ENCODE measurements around the gene SLX4IP. TPM values are rescaled to one million over a fixed set of nuclear protein-coding genes. Genes with fewer than 3 reads are reported as not detected.
A peak's percentile ranks its signal among the peaks of the same experiment; 100 is the strongest.

Gene SLX4IP
- total RNA-seq, 4 donors from 2014 or later = 1.3 to 3.0 (median 1.9) TPM

- Histone ChIP-seq H3K27me3 (no peaks in the 10 kb centered on the region), H3K4me3 (no peak overlapping the region), H3K9me3 (no peaks in the 10 kb centered on the region), H3K4me1 (peaks cover 0 to 74% (median 17%) of the 10 kb centered on the region in 3 donors), H3K27ac (no peak overlapping the region), H3K36me3 (peaks cover 0 to 80% of the 10 kb centered on the region in 2 donors)
- no peak for ATAC-seq
- 39 to 52% methylated on average over 2 to 5 of the region's 5 CpGs for WGBS, 2 donors (ENCODE audit: low coverage in 1 of 2)
- TF ChIP-seq POLR2AphosphoS5 (IDR thresholded peaks at IDR 0.05) (no peak), CTCF (IDR thresholded peaks at IDR 0.05) (no peak), EP300 (IDR thresholded peaks at IDR 0.05) (no peak), POLR2A (IDR thresholded peaks at IDR 0.05) (no peak)
These were observed 223.9 kb downstream of the SLX4IP start for GRCh38 chr20:10658876-10659632.

GRCh38 chr20:10659651-10660601 lies 224.8 kb downstream of the SLX4IP start:
- TF ChIP-seq POLR2AphosphoS5 (IDR thresholded peaks at IDR 0.05) (no peak), EP300 (IDR thresholded peaks at IDR 0.05) (no peak), POLR2A (IDR thresholded peaks at IDR 0.05) (no peak), CTCF (IDR thresholded peaks at IDR 0.05) (no peak)
- Histone ChIP-seq H3K27ac (peak overlapping the region in 3 of 4 donors; percentile 7 to 51 (median 43)), H3K27me3 (no peaks in the 10 kb centered on the region), H3K9me3 (no peaks in the 10 kb centered on the region), H3K36me3 (peaks cover 0 to 75% of the 10 kb centered on the region in 2 donors), H3K4me1 (peaks cover 0 to 73% (median 8%) of the 10 kb centered on the region in 3 donors), H3K4me3 (no peak overlapping the region)
- 72 to 73% methylated on average over 5 to 10 of the region's 12 CpGs for WGBS, 2 donors (ENCODE audit: low coverage in 1 of 2)
- ATAC-seq = no peak

- TF ChIP-seq POLR2AphosphoS5 (IDR thresholded peaks at IDR 0.05) (peak; percentile 59), POLR2A (IDR thresholded peaks at IDR 0.05) (no peak), CTCF (IDR thresholded peaks at IDR 0.05) (no peak), EP300 (IDR thresholded peaks at IDR 0.05) (no peak)
- no peaks in the 10 kb centered on the region for H3K9me3 ChIP-seq
- no peak overlapping the region for H3K4me3 ChIP-seq
- H3K27ac ChIP-seq = peak overlapping the region in 3 of 4 donors; percentile 7 to 51 (median 13)
- 90 to 93% methylated on average over 3 to 4 of the region's 11 CpGs for WGBS, 2 donors (ENCODE audit: low coverage in 1 of 2)
- H3K27me3 ChIP-seq = no peaks in the 10 kb centered on the region
- H3K4me1 ChIP-seq = peaks cover 0 to 73% (median 3%) of the 10 kb centered on the region in 3 donors
- ATAC-seq = no peak
- peaks cover 0 to 67% of the 10 kb centered on the region in 2 donors for H3K36me3 ChIP-seq
These were observed 225.6 kb downstream of the SLX4IP start for GRCh38 chr20:10660661-10661060.

- 60 to 93% methylated on average over 1 to 3 of the region's 4 CpGs for WGBS, 2 donors (ENCODE audit: low coverage in 1 of 2)
- ATAC-seq = no peak
- Histone ChIP-seq H3K27me3 (no peaks in the 10 kb centered on the region), H3K9me3 (no peaks in the 10 kb centered on the region), H3K27ac (peak overlapping the region in 2 of 4 donors; percentile 8 to 13), H3K36me3 (peaks cover 0 to 62% of the 10 kb centered on the region in 2 donors), H3K4me1 (peaks cover 0 to 75% (median 7%) of the 10 kb centered on the region in 3 donors), H3K4me3 (no peak overlapping the region)
- TF ChIP-seq POLR2AphosphoS5 (IDR thresholded peaks at IDR 0.05) = peak; percentile 2
- no peak for TF ChIP-seq CTCF (IDR thresholded peaks at IDR 0.05)
These were observed 226.2 kb downstream of the SLX4IP start for GRCh38 chr20:10661261-10661660.

Measured in gastroesophageal sphincter (tissue), 4 donors.